Stimulated activated CD4-positive, alpha-beta T cell treated with anti-CD3 and anti-CD28 coated beads, Interleukin-15, amount 100 ng/mL, for 48 hours (primary cell): ENCODE data around the gene EFCC1.
"Not testable (repeated sequence)": the region's sequence is repeated elsewhere in the genome, so short reads cannot be mapped to it uniquely, and the experiment has no call there.

ENCODE experiments used
- DNase-seq, 2 donors: peaks; one replicate each; pipeline ENCODE4 v3.0.0-alpha.2; 2020; ENCODE audit warnings: low read depth in 2 of 2

Gene EFCC1

GRCh38 chr3:129077222-129077621 is 76.1 kb downstream of the EFCC1 start:
- no peak for DNase-seq

- DNase-seq, result no peak
Observed at GRCh38 chr3:129078510-129078909, 77.4 kb downstream of the EFCC1 start.

GRCh38 chr3:129081503-129081902 is 80.4 kb downstream of the EFCC1 start:
- DNase-seq, result no peak

GRCh38 chr3:129082026-129082425 is 80.9 kb downstream of the EFCC1 start:
- DNase-seq, result no peak

- DNase-seq, result no peak
Observed at GRCh38 chr3:129084501-129084900, 83.4 kb downstream of the EFCC1 start.

GRCh38 chr3:129085165-129085715 is 84.1 kb downstream of the EFCC1 start:
- DNase-seq, result no peak

- DNase-seq, result no peak
Observed at GRCh38 chr3:129085818-129086217, 84.7 kb downstream of the EFCC1 start.

- DNase-seq, result no peak
Observed at GRCh38 chr3:129087138-129087702, 86.1 kb downstream of the EFCC1 start.

GRCh38 chr3:129087904-129088303 is 86.8 kb downstream of the EFCC1 start:
- DNase-seq, result not testable (repeated sequence)

GRCh38 chr3:129088312-129088711 is 87.2 kb downstream of the EFCC1 start:
- not testable (repeated sequence) for DNase-seq
